ENCODE results near the gene CENPB.

CENPB gene

GRCh38 chr20:3825526-3825925, 39.0 kb upstream of the CENPB start:
- TF ChIP-seq FOXM1 (IDR thresholded peaks at IDR 0.05; ENCODE audit: borderline replicate concordance, low read depth) (no peak), NFIC (IDR thresholded peaks at IDR 0.05) (no peak), MAX (IDR thresholded peaks at IDR 0.05) (no peak), CREB1 (IDR thresholded peaks at IDR 0.05; ENCODE audit: low read depth) (no peak), REST (IDR thresholded peaks at IDR 0.05; ENCODE audit: low read depth) (no peak), YY1 (IDR thresholded peaks at IDR 0.05; ENCODE audit: low read depth) (no peak), TCF12 (IDR thresholded peaks at IDR 0.05; ENCODE audit: low read depth) (no peak), RAD21 (IDR thresholded peaks at IDR 0.05; ENCODE audit: low read depth) (no peak), ZBTB7A (IDR thresholded peaks at IDR 0.05; ENCODE audit: low read depth) (no peak), USF1 (IDR thresholded peaks at IDR 0.05) (no peak), TEAD4 (IDR thresholded peaks at IDR 0.05) (no peak), TAF1 (IDR thresholded peaks at IDR 0.05; ENCODE audit: low read depth) (no peak), EGR1 (IDR thresholded peaks at IDR 0.05) (no peak), EP300 (IDR thresholded peaks at IDR 0.05; ENCODE audit: borderline replicate concordance) (no peak), CEBPB (IDR thresholded peaks at IDR 0.05) (no peak)

- no peak for TF ChIP-seq MAX (IDR thresholded peaks at IDR 0.05)
- TF ChIP-seq ZBTB7A (IDR thresholded peaks at IDR 0.05; ENCODE audit: low read depth), result no peak
- no peak for TF ChIP-seq TEAD4 (IDR thresholded peaks at IDR 0.05)
- TF ChIP-seq REST (IDR thresholded peaks at IDR 0.05; ENCODE audit: low read depth), result no peak
- no peak for TF ChIP-seq TAF1 (IDR thresholded peaks at IDR 0.05; ENCODE audit: low read depth)
- TF ChIP-seq RAD21 (IDR thresholded peaks at IDR 0.05; ENCODE audit: low read depth), result no peak
- TF ChIP-seq CEBPB (IDR thresholded peaks at IDR 0.05), result no peak
- no peak for TF ChIP-seq YY1 (IDR thresholded peaks at IDR 0.05; ENCODE audit: low read depth)
- TF ChIP-seq NFIC (IDR thresholded peaks at IDR 0.05), result no peak
- no peak for TF ChIP-seq USF1 (IDR thresholded peaks at IDR 0.05)
- no peak for TF ChIP-seq EP300 (IDR thresholded peaks at IDR 0.05; ENCODE audit: borderline replicate concordance)
- TF ChIP-seq EGR1 (IDR thresholded peaks at IDR 0.05), result no peak
- no peak for TF ChIP-seq CREB1 (IDR thresholded peaks at IDR 0.05; ENCODE audit: low read depth)
- TF ChIP-seq TCF12 (IDR thresholded peaks at IDR 0.05; ENCODE audit: low read depth), result no peak
- TF ChIP-seq FOXM1 (IDR thresholded peaks at IDR 0.05; ENCODE audit: borderline replicate concordance, low read depth), result no peak
Observed at GRCh38 chr20:3823881-3824280, 37.3 kb upstream of the CENPB start.

GRCh38 chr20:3821996-3822395, 35.5 kb upstream of the CENPB start:
- TF ChIP-seq YY1 (IDR thresholded peaks at IDR 0.05; ENCODE audit: low read depth) (no peak), EP300 (IDR thresholded peaks at IDR 0.05; ENCODE audit: borderline replicate concordance) (no peak), TEAD4 (IDR thresholded peaks at IDR 0.05) (no peak), CEBPB (IDR thresholded peaks at IDR 0.05) (no peak), CREB1 (IDR thresholded peaks at IDR 0.05; ENCODE audit: low read depth) (no peak), FOXM1 (IDR thresholded peaks at IDR 0.05; ENCODE audit: borderline replicate concordance, low read depth) (no peak), USF1 (IDR thresholded peaks at IDR 0.05) (no peak)

GRCh38 chr20:3820901-3821727, 34.6 kb upstream of the CENPB start:
- TF ChIP-seq YY1 (IDR thresholded peaks at IDR 0.05; ENCODE audit: low read depth), result no peak
- TF ChIP-seq EGR1 (IDR thresholded peaks at IDR 0.05), result peak; percentile 33; the same call in 1 of the 2 replicates

- TF ChIP-seq EP300 (IDR thresholded peaks at IDR 0.05; ENCODE audit: borderline replicate concordance), result no peak; the same call in 1 of the 2 replicates
- peak; percentile 24; the same call in 1 of the 2 replicates for TF ChIP-seq NFIC (IDR thresholded peaks at IDR 0.05)
- TF ChIP-seq MAX (IDR thresholded peaks at IDR 0.05), result peak; percentile 68
- 0 out of 2 replicates have a peak, but pooled peaks have one; percentile 2 for TF ChIP-seq ZBTB7A (IDR thresholded peaks at IDR 0.05; ENCODE audit: low read depth)
- TF ChIP-seq EGR1 (IDR thresholded peaks at IDR 0.05), result peak; percentile 13; the same call in 1 of the 2 replicates
- peak; percentile 14; the same call in 1 of the 2 replicates for TF ChIP-seq USF1 (IDR thresholded peaks at IDR 0.05)
- no peak for TF ChIP-seq FOXM1 (IDR thresholded peaks at IDR 0.05; ENCODE audit: borderline replicate concordance, low read depth)
- peak; percentile 66; the same call in 1 of the 2 replicates for TF ChIP-seq RAD21 (IDR thresholded peaks at IDR 0.05; ENCODE audit: low read depth)
- peak; percentile 99 for TF ChIP-seq CREB1 (IDR thresholded peaks at IDR 0.05; ENCODE audit: low read depth)
- peak; percentile 41 for TF ChIP-seq TAF1 (IDR thresholded peaks at IDR 0.05; ENCODE audit: low read depth)
- peak; percentile 95 for TF ChIP-seq YY1 (IDR thresholded peaks at IDR 0.05; ENCODE audit: low read depth)
- TF ChIP-seq TEAD4 (IDR thresholded peaks at IDR 0.05), result no peak
- TF ChIP-seq REST (IDR thresholded peaks at IDR 0.05; ENCODE audit: low read depth), result no peak
- TF ChIP-seq TCF12 (IDR thresholded peaks at IDR 0.05; ENCODE audit: low read depth), result peak; percentile 30; the same call in 1 of the 2 replicates
- no peak for TF ChIP-seq CEBPB (IDR thresholded peaks at IDR 0.05)
Observed at GRCh38 chr20:3820048-3820900, 33.7 kb upstream of the CENPB start, which contains the start of gene AP5S1. TSS of gene AP5S1 (plus strand) at chr20:3820547. CDS start at chr20:3822118, 1,571 bp downstream.
